Left ventricle myocardium inferior (tissue), 1 donor: Measurements from ENCODE around the gene NTNG1. TPM values are rescaled to one million over a fixed set of nuclear protein-coding genes. Genes with fewer than 3 reads are reported as not detected.

Source experiments
- DNase-seq: peaks from one replicate; pipeline ENCODE4 v3.0.0-alpha.2; 2020
- H3K27ac ChIP-seq: fragments of 200-600 bp; replicated peaks from 2 replicates; pipeline ENCODE4 v1.8.0; 2021
- H3K27me3 ChIP-seq: fragments of 200-600 bp; 2 replicates; pipeline ENCODE4 v1.8.0; 2021; ENCODE audit warnings: low read depth
- H3K36me3 ChIP-seq: fragments of 200-600 bp; 2 replicates; pipeline ENCODE4 v1.8.0; 2021
- H3K4me1 ChIP-seq: fragments of 200-600 bp; 2 replicates; pipeline ENCODE4 v1.8.0; 2021
- H3K4me3 ChIP-seq: fragments of 200-600 bp; 2 replicates; pipeline ENCODE4 v1.8.0; 2021; ENCODE audit warnings: mild to moderate bottlenecking, moderate library complexity
- H3K9me3 ChIP-seq: fragments of 200-600 bp; replicated peaks from 2 replicates; pipeline ENCODE4 v1.8.0; 2021
- intact Hi-C: fragments of 100-400 bp; cut with micrococcal nuclease; formaldehyde crosslinking; loops from one replicate; pipeline ENCODE4 v1.11.0; 2022
- total RNA-seq: library from RNA; stranded (reverse); fragmentation: NEBNext Ultra II Directional; extraction: Animal tissue kit (Norgen Biotek cat#: 25700); gene quantifications from one replicate; pipeline ENCODE4 v1.2.1, GENCODE V29; 2021
- TF ChIP-seq, protein P1 (sequence below): fragments of 200-600 bp; IDR thresholded peaks from 2 replicates; pipeline ENCODE4 v1.8.0; 2021; ENCODE audit warnings: antibody characterized with exemption, mild to moderate bottlenecking, borderline replicate concordance
- donor health status: DM: no; HTN: yes; CAD: no; lungs with severe emphysema.

NTNG1 gene
- total RNA-seq, 1 donor from 2014 or later, result 0.30 TPM

- H3K36me3 ChIP-seq, result no peaks in the 10 kb centered on the region
- H3K27me3 ChIP-seq, result peaks cover 26% of the 10 kb centered on the region
- H3K4me1 ChIP-seq, result no peaks in the 10 kb centered on the region
- H3K27ac ChIP-seq, result no peak overlapping the region
- TF ChIP-seq, protein P1, sequence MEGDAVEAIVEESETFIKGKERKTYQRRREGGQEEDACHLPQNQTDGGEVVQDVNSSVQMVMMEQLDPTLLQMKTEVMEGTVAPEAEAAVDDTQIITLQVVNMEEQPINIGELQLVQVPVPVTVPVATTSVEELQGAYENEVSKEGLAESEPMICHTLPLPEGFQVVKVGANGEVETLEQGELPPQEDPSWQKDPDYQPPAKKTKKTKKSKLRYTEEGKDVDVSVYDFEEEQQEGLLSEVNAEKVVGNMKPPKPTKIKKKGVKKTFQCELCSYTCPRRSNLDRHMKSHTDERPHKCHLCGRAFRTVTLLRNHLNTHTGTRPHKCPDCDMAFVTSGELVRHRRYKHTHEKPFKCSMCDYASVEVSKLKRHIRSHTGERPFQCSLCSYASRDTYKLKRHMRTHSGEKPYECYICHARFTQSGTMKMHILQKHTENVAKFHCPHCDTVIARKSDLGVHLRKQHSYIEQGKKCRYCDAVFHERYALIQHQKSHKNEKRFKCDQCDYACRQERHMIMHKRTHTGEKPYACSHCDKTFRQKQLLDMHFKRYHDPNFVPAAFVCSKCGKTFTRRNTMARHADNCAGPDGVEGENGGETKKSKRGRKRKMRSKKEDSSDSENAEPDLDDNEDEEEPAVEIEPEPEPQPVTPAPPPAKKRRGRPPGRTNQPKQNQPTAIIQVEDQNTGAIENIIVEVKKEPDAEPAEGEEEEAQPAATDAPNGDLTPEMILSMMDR, result no peak
- H3K4me3 ChIP-seq, result no peak overlapping the region
- DNase-seq, result no peak
- intact Hi-C loops, result no loop called here
- no peaks in the 10 kb centered on the region for H3K9me3 ChIP-seq
These were observed 390.4 kb downstream of the NTNG1 start for GRCh38 chr1:107531065-107531908.

DNA sequence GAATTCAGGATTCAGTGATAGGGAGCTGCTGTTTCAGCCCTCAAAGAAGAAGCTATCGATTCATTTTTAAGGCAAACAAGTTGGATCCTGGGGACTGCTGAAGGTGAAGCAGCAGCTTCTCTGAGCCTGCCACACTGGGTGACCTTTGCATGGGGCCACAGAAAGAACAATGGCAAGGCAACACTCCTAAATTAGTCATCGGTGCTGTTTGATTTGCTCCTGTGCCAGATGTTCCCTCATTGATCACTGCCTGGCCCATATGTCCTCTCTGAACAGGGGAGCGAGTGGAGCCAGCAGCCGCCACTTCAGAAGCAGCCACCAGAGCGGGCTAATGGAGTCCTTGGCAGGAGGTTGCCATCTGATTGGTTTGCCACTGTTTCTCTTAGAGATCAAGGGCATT, 391.5 kb downstream of the NTNG1 start:
- intact Hi-C loops, result no loop called here
- Histone ChIP-seq H3K4me1 (no peaks in the 10 kb centered on the region), H3K27ac (no peak overlapping the region), H3K9me3 (no peaks in the 10 kb centered on the region), H3K4me3 (no peak overlapping the region), H3K36me3 (no peaks in the 10 kb centered on the region), H3K27me3 (peaks cover 26% of the 10 kb centered on the region)
- TF ChIP-seq, protein P1, result no peak
- DNase-seq, result no peak

Other genes with a start within 250 kb of the NTNG1 start
- gene PRMT6, start 84.4 kb upstream of the NTNG1 start, total RNA-seq, result 4.1 TPM